T-helper 1 cell treated with Interleukin-12 subunit alpha and Interleukin-12 subunit beta and Interleukin-4 antibody, amounts not matched to agents 30 ng/mL and 1 ng/mL, for 36 hours (primary cell): ENCODE results near the gene FHIT. TPM values are rescaled to one million over a fixed set of nuclear protein-coding genes. Genes with fewer than 3 reads are reported as not detected.
"Not testable (repeated sequence)": the region's sequence is repeated elsewhere in the genome, so short reads cannot be mapped to it uniquely, and the experiment has no call there.

Source experiments
- intact Hi-C: fragments of 100-400 bp; cut with micrococcal nuclease; formaldehyde crosslinking; loops from one replicate; pipeline ENCODE4 v1.15.1; 2024
- total RNA-seq: library from RNA; stranded (reverse); gene quantifications from 2 replicates; pipeline ENCODE4 v1.2.3, GENCODE V29; 2022

The FHIT gene
- total RNA-seq, 1 donor from 2014 or later = 40.4 TPM

- intact Hi-C loops = no loop called here
Observed at GRCh38 chr3:61227799-61228198, 23.5 kb downstream of the FHIT start.

- intact Hi-C loops = no loop called here
Observed at GRCh38 chr3:61226166-61226686, 25.0 kb downstream of the FHIT start.

- intact Hi-C loops = no loop called here
Observed at GRCh38 chr3:61224823-61225222, 26.4 kb downstream of the FHIT start.

GRCh38 chr3:61223451-61223850 lies 27.8 kb downstream of the FHIT start:
- intact Hi-C loops = no loop called here

- intact Hi-C loops = no loop called here
Observed at GRCh38 chr3:61222467-61222866, 28.8 kb downstream of the FHIT start.

GRCh38 chr3:61221759-61222362 lies 29.4 kb downstream of the FHIT start:
- intact Hi-C loops = no loop called here

- intact Hi-C loops = no loop called here
Observed at GRCh38 chr3:61218504-61218903, 32.7 kb downstream of the FHIT start.

- intact Hi-C loops = not testable (repeated sequence)
Observed at GRCh38 chr3:61216171-61216570, 35.1 kb downstream of the FHIT start.

- intact Hi-C loops = no loop called here
Observed at GRCh38 chr3:61202086-61202485, 49.2 kb downstream of the FHIT start.

GRCh38 chr3:61201071-61201470 lies 50.2 kb downstream of the FHIT start:
- intact Hi-C loops = no loop called here

- intact Hi-C loops = no loop called here
Observed at GRCh38 chr3:61200270-61200669, 51.0 kb downstream of the FHIT start.

- intact Hi-C loops = no loop called here
Observed at GRCh38 chr3:61199843-61200242, 51.4 kb downstream of the FHIT start.

- intact Hi-C loops = no loop called here
Observed at GRCh38 chr3:61194892-61195538, 56.2 kb downstream of the FHIT start.

GRCh38 chr3:61192222-61192621 lies 59.0 kb downstream of the FHIT start:
- intact Hi-C loops = no loop called here

GRCh38 chr3:61190205-61190604 lies 61.0 kb downstream of the FHIT start:
- intact Hi-C loops = not testable (repeated sequence)

GRCh38 chr3:61186030-61186429 lies 65.2 kb downstream of the FHIT start:
- intact Hi-C loops = no loop called here

- intact Hi-C loops = no loop called here
Observed at GRCh38 chr3:61184956-61185355, 66.3 kb downstream of the FHIT start.

- intact Hi-C loops = no loop called here
Observed at GRCh38 chr3:61182662-61183061, 68.6 kb downstream of the FHIT start.

GRCh38 chr3:61181874-61182273 lies 69.4 kb downstream of the FHIT start:
- intact Hi-C loops = no loop called here

- intact Hi-C loops = no loop called here
Observed at GRCh38 chr3:61180206-61180605, 71.0 kb downstream of the FHIT start.

- intact Hi-C loops = no loop called here
Observed at GRCh38 chr3:61178167-61178566, 73.1 kb downstream of the FHIT start.

- intact Hi-C loops = no loop called here
Observed at GRCh38 chr3:61177450-61177849, 73.8 kb downstream of the FHIT start.

- intact Hi-C loops = no loop called here
Observed at GRCh38 chr3:61173676-61174075, 77.6 kb downstream of the FHIT start.
